Adipocyte (in vitro differentiated cells): ENCODE data around the gene ATG13.
"Not testable (repeated sequence)": the region's sequence is repeated elsewhere in the genome, so short reads cannot be mapped to it uniquely, and the experiment has no call there.

Experiments used
- DNase-seq: peaks from one replicate; pipeline ENCODE4 v3.0.0-alpha.2; 2015; ENCODE audit warnings: low read depth
- H3K27me3 ChIP-seq: replicated peaks from 2 replicates; pipeline ENCODE4 v1.7.0; 2013; ENCODE audit warnings: mild to moderate bottlenecking, low read length, moderate library complexity; ENCODE audit not compliant: control insufficient read depth, insufficient read depth
- H3K36me3 ChIP-seq: 2 replicates; pipeline ENCODE4 v1.7.0; 2013; ENCODE audit warnings: low read length, mild to moderate bottlenecking, moderate library complexity; ENCODE audit not compliant: control insufficient read depth, insufficient read depth, severe bottlenecking
- H3K4me1 ChIP-seq: 2 replicates; pipeline ENCODE4 v1.7.0; 2013; ENCODE audit warnings: mild to moderate bottlenecking, low read length, moderate library complexity; ENCODE audit not compliant: control insufficient read depth, insufficient read depth
- H3K4me3 ChIP-seq: 2 replicates; pipeline ENCODE4 v1.7.0; 2013; ENCODE audit warnings: mild to moderate bottlenecking, low read length, moderate library complexity
- H3K9ac ChIP-seq: 2 replicates; pipeline ENCODE4 v1.7.0; 2013; ENCODE audit warnings: mild to moderate bottlenecking, low read length, moderate library complexity
- H3K9me3 ChIP-seq: 2 replicates; pipeline ENCODE4 v1.7.0; 2013; ENCODE audit warnings: mild to moderate bottlenecking, low read length, moderate library complexity; ENCODE audit not compliant: control insufficient read depth

ATG13 gene

DNA sequence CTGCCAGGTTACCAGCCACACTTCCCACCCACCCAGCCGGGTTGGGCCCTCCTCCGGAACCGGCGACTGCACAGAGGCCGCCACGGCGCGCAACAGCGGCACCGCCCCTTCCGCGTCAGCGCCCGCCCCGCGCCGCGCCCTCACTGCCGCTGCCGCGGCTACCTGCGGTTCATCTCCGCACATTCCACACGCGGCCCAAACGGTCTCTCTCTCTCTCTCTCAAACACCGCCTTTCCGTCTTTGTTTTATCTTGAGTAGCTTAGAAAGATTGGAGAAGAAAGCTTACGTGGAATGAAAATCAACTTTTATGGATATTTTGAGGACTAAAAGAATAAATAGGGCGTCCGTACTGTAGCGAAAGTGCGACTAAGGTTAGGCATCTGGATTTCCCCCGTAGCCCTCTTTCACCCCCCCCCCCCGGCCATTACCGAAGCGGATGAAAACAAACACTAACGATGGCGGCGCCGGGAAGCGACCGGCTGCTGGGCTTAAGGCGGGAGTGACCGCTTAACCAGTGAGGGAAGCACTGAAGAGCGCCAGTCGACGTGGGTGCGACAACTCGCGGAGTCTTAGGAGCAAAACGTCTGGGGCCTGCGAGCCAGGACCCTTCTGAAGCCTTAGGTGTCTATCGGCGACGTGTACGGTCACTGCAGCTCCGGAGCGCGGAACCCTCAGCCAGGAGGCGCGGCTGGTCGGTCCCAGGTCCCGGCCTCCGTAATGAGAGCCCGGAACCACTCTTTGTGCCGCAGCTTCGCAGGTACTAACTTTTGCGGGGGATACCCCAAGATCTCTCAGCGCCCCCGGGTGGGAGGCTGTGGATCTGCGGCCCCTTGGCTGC, at the start of gene ATG13, which contains the start of gene HARBI1:
ATG13 (plus strand) TSS at position 420 of the 838 bp plus-strand sequence. CDS start 26,739 bp downstream, outside the sequence.
HARBI1 (minus strand) TSS at position 94 of the 838 bp plus-strand sequence. CDS start 990 bp downstream, outside the sequence.
- Histone ChIP-seq H3K36me3 (peaks cover 8% of the 10 kb centered on the region), H3K9me3 (no peaks in the 10 kb centered on the region), H3K4me1 (peaks cover 27% of the 10 kb centered on the region), H3K4me3 (peak within 1 kb of the TSS; percentile 99), H3K9ac (peak within 1 kb of the TSS; percentile 99), H3K27me3 (no peaks in the 10 kb centered on the region)
- peak; percentile 95 for DNase-seq

DNA sequence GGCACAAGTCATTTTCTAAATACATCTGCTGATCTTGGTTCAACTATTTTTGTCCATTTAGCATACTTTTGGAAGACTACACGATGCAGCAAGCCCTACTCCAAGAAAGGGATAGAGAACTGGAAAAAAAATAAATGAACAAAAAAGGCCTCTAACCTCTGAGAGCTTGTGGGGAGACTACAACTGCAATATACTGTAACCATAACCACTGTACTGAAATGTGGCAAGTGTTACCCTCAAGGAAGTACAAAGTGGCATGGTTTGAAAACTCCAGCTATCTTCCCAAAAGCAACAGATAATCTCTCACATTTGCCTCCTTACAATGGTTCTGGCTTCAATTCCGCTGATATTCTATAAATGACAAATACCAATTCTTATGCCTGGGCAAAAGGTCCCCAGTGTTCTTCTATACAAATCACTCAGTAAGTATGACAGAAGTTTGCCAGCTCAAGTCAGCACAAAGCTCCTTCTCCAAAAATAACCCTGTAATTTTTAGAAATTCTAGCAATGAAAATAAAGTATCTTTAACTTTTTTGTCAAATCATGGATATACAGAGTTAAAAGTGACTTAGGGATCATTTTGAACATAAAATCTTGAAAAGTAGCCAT, 46.5 kb upstream of the ATG13 start:
- no peak for DNase-seq
- Histone ChIP-seq H3K9me3 (no peaks in the 10 kb centered on the region), H3K4me1 (peaks cover 17% of the 10 kb centered on the region), H3K27me3 (no peaks in the 10 kb centered on the region), H3K36me3 (peaks cover 3% of the 10 kb centered on the region), H3K9ac (no peak overlapping the region), H3K4me3 (no peak overlapping the region)

DNA sequence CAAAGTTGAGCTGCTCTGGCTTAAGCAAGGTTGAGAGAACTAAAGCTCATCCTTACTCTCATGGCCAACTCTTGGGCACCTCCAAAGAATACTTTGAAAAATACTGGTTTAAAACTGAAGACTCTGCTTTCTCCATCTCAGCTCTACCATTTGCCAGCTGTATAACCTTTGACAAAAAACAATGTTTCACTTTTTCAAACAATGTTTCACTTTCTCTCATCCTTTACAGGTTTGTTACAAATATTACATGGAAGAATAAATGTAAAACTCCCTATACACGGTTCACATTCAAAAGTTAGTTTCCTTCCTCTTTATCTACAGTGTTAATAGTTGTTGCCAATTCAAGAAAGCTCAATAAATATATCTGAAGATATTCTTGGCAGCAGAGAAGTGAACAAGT, 42.7 kb upstream of the ATG13 start:
- Histone ChIP-seq H3K4me1 (peaks cover 18% of the 10 kb centered on the region), H3K27me3 (no peaks in the 10 kb centered on the region), H3K9ac (no peak overlapping the region), H3K36me3 (peaks cover 13% of the 10 kb centered on the region), H3K4me3 (no peak overlapping the region), H3K9me3 (no peaks in the 10 kb centered on the region)
- DNase-seq: no peak

DNA sequence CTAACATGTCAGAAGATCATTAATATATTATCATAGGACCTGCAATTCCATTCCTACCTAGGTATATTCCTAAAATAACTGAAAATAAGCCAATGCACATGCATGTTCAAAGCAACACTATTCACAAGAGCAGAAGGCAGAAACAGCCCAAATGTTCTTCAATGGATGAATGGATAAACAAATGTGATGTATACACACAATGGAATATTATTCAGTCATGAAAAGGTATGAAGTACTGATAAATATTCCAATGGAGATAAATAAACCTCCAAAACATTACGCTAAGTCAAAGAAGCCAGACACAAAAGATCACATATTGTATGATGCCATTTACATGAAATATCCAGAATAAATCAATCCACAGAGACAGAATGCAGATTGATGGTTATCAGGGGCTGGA, 40.3 kb upstream of the ATG13 start:
- DNase-seq: no peak
- no peak overlapping the region for H3K4me3 ChIP-seq
- H3K9me3 ChIP-seq: no peaks in the 10 kb centered on the region
- H3K4me1 ChIP-seq: peaks cover 10% of the 10 kb centered on the region
- no peaks in the 10 kb centered on the region for H3K27me3 ChIP-seq
- H3K9ac ChIP-seq: no peak overlapping the region
- H3K36me3 ChIP-seq: peaks cover 13% of the 10 kb centered on the region

DNA sequence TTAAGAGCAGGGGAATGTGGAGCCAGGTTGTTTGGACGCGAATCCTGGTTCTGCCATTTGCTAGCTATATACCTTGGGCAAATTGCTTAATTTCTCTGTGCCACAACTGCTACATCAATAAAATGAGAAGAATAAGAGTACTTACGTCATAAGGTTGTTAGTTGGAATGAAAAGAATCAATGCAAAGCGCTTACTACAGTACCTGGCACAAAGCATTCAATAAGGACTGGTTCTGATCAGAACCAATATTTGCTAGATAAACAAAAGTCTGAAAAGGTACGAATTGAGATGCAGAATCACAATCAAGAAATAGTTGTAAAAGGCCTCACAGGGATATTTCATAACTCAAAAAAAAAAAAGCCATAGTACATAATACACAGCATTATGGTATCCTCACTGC, 34.8 kb upstream of the ATG13 start:
- DNase-seq: no peak
- Histone ChIP-seq H3K4me3 (no peak overlapping the region), H3K9ac (no peak overlapping the region), H3K36me3 (peaks cover 10% of the 10 kb centered on the region), H3K9me3 (no peaks in the 10 kb centered on the region), H3K27me3 (no peaks in the 10 kb centered on the region), H3K4me1 (no peaks in the 10 kb centered on the region)

DNA sequence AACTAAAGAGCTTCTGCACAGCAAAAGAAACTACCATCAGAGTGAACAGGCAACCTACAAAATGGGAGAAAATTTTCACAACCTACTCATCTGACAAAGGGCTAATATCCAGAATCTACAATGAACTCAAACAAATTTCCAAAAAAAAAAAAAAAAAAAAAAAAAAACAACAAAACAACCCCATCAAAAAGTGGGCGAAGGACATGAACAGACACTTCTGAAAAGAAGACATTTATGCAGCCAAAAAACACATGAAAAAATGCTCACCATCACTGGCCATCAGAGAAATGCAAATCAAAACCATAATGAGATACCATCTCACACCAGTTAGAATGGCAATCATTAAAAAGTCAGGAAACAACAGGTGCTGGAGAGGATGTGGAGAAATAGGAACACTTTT, 33.8 kb upstream of the ATG13 start:
- H3K27me3 ChIP-seq, H3K9ac ChIP-seq, DNase-seq, H3K4me3 ChIP-seq, H3K36me3 ChIP-seq, H3K4me1 ChIP-seq, H3K9me3 ChIP-seq: not testable (repeated sequence)

DNA sequence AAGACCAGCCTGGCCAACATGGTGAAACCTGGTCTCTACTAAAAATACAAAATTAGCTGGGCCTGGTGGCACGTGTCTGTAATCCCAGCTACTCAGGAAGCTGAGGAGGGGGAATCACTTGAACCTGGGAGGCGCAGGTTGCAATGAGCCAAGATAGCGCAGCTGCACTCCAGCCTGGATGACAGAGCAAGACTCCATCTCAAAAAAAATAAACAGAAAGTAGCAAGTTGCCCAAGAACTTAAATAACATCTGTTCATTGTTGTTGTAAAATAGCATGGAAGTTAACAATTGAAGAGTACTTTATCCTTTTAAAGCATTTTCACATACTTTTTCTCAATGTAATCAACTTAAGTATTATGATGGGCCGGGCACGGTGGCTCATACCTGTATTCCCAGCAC, 29.2 kb upstream of the ATG13 start:
- Histone ChIP-seq H3K9ac (no peak overlapping the region), H3K27me3 (no peaks in the 10 kb centered on the region), H3K9me3 (no peaks in the 10 kb centered on the region), H3K4me3 (no peak overlapping the region), H3K4me1 (peaks cover 26% of the 10 kb centered on the region), H3K36me3 (peaks cover 6% of the 10 kb centered on the region)
- peak; percentile 21 for DNase-seq

DNA sequence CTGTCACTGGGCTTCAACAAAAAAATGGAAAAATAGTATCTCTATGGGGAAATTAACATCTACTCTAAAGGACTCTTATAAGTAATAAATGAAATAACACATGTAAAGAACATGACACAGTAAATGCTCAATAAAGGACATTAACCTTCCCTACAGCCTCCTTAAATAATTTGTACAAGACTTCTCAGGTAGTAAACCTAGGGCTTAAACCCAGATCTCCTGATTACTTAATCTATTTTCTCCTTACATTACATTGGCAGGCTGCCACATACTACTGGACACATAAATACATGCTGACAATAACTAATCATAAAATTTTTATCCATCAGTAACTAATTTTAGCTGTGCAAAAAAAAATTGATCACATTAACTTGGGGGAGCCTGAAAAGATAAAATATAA, 28.4 kb upstream of the ATG13 start:
- no peaks in the 10 kb centered on the region for H3K9me3 ChIP-seq
- peaks cover 6% of the 10 kb centered on the region for H3K36me3 ChIP-seq
- DNase-seq: peak; percentile 25
- H3K4me3 ChIP-seq: peak overlapping the region; percentile 38
- peaks cover 26% of the 10 kb centered on the region for H3K4me1 ChIP-seq
- no peaks in the 10 kb centered on the region for H3K27me3 ChIP-seq
- no peak overlapping the region for H3K9ac ChIP-seq

DNA sequence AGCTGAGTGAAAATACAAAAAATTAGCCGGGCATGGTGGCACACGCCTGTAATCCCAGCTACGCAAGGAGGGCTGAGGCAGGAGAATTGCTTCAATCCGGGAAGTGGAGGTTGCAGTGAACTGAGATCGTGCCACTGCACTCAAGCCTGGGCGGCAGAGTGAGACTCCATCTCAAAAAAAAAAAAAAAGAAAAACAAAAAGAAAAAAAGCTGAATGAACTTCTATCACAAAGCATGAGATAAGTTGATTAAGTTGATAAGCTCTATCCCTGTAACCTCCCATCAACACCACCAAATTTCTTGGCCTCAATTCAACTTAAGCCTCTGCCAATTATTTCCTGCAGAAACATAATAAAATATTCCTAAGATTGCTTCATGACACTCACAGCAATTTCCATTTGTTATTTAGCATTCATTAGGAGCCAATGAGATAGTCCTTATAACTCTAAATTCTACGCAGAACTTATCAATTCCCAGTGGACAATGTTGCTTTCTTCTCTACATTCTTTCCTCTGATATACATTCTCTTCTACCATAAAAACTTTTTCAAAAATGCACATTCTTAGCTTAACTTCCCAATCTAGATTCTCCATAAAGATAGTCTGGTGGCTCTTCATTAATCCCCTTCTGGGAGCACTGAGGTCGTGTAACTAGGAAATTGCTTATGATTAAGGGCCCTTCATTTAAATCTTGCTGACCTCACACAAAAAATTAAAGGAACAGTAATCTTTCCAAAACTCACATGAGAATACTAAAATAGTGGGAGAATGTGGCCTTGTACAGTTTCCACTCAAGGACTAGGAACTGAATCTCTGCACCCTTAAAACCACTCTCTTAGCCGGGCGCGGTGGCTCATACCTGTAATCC, 26.4 kb upstream of the ATG13 start:
- Histone ChIP-seq H3K4me1 (peaks cover 33% of the 10 kb centered on the region), H3K4me3 (peak overlapping the region; percentile 99), H3K9ac (peak overlapping the region; percentile 81), H3K27me3 (no peaks in the 10 kb centered on the region), H3K9me3 (no peaks in the 10 kb centered on the region), H3K36me3 (peaks cover 6% of the 10 kb centered on the region)
- no peak for DNase-seq

DNA sequence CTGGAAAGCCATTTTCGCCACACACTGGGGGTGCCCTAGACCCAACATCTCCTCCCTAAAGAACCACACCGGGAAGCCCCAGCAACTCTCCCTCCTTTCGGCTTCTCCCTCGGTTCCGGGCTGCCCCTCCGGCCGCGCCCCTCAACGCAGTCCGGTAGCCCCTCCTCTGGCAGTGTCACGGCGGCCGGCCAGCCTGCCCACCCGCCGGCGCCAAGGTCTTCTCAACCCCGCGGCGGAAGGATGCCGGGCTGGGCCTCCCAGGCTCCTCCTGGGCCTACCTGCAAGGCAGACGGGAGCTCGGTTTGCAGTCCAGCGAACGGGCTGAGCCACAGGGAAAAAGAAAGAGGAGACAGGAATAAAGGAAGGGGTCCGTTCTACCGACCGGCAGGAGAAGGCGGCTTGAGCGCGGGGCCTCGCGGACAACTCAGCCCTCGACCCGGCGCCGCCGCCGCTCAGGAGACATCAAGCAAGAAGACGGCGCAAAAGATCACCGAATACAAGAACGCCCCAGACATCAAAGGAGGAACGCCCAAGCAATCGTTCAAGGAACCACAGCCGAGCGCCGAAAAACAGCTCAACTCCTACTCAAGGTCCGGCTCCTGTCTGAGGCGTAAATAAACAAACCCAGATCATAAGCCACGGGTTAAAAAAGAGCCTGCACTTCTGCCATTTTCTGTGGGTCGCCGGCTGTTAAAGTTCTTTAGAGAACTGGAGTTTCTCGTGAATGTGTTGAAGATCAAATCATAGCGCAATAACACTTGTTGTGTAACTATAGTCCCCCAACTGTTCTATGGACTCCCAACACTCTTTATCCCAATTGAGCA, 23.6 kb upstream of the ATG13 start, which contains the start of gene AMBRA1:
AMBRA1 (minus strand) TSS at position 474 of the 824 bp plus-strand sequence. CDS start 45,643 bp downstream, outside the sequence.
- no peaks in the 10 kb centered on the region for H3K9me3 ChIP-seq
- H3K4me3 ChIP-seq: peak within 1 kb of the TSS; percentile 99
- DNase-seq: peak; percentile 96
- H3K36me3 ChIP-seq: no peaks in the 10 kb centered on the region
- H3K27me3 ChIP-seq: no peaks in the 10 kb centered on the region
- peak within 1 kb of the TSS; percentile 96 for H3K9ac ChIP-seq
- peaks cover 33% of the 10 kb centered on the region for H3K4me1 ChIP-seq
